ENCODE data around the gene ASB10.

ASB10 gene

DNA sequence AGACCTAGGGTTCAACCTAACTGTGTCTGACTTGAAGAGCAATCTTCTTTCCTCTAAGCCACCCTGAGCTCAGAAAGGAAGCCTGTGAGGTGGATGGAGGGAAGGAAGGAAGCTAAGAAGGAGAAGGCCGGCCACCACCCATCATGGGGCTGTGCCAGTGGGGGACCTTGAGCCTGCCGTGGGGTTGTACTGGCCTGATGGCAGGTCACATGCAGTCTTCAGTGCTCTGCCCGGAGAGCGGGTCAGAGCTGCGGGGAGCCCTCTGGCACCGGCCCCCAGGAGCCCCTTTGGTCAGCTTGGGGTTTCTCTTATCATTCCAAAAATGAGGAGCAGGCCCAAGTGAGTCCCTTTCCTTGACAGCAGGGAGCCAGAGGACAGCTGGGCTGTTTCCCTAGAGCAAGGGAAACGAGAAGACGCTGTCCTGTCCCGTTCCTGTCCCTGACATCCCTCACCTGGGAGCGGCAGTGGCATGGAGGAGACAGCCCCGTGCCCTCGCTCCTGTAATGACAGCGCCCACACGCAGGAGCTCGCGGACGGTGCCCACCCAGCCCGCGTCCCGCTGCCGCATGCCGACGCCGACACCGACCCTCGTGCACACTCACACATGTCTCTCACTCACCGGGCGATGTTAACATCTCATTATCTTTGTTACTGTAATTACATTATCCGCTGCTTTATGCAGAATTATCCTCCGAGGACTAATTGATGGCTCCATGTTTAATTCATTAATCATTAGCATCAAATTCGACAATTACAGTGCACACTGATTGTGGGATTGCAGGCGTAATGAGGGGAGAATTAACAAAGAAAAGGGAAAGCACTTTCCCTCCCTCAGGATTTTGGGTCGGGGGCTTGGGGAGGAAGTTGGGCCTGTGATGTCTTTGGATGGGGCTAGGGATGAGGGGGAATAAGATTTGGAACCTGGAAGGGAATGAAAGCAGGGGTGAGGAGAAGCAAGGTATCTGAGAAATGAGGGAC lies 50.9 kb downstream of the ASB10 start:
- DNase-seq = no peak

DNA sequence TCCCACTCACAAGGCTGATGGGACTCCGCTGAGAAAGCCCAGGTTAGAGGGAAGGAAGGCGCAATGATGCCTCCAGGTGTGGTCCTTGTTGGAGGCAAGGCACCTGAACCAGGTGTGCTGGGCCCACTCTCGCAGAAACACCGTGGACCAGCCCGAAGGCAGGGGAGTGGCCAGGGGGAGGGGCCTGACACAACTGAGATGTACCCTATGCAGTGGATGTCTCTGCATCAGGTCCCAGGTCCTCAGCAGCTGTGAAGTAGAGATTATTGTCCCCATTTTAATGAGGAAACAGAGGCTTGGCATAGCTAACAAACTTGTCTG lies 51.6 kb downstream of the ASB10 start:
- no peak for DNase-seq

DNA sequence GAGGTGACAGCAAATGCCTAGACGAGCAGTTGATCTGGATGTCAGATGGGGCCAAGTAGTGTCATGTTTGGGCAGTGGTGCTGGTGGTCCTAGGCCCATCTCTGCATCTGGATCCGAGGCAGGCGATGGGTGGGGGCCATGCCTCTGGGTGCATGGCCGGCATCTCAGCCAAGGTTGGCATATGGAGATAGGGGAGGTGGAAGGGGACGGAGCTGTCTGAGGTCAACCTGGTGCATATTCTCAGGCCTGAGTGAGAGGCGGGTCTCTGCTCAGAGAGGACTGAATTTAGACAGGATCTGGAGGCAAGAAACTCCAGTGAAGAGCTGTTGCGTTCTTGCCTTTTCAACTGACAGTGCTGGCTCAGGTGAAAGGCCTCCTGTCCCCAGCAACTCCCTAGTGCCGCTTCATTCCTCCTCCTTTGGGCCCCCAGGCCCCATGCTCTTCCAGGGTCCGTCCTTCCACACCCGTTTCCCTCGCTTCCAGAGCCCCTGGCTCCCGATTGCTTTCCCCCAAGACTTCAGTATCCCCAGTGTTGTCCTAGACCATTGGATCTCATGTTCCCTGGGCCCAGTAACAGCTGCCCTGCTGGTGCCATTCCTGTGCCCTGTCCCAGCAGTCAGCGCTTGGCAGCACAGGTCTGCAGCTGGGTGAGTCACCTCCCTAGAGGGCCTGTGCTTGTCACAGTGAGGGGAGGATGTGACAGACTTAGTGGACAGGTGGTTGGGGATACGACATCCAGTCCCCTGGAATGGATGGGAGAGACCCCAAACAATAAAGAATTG lies 52.1 kb downstream of the ASB10 start:
- no peak for DNase-seq

DNA sequence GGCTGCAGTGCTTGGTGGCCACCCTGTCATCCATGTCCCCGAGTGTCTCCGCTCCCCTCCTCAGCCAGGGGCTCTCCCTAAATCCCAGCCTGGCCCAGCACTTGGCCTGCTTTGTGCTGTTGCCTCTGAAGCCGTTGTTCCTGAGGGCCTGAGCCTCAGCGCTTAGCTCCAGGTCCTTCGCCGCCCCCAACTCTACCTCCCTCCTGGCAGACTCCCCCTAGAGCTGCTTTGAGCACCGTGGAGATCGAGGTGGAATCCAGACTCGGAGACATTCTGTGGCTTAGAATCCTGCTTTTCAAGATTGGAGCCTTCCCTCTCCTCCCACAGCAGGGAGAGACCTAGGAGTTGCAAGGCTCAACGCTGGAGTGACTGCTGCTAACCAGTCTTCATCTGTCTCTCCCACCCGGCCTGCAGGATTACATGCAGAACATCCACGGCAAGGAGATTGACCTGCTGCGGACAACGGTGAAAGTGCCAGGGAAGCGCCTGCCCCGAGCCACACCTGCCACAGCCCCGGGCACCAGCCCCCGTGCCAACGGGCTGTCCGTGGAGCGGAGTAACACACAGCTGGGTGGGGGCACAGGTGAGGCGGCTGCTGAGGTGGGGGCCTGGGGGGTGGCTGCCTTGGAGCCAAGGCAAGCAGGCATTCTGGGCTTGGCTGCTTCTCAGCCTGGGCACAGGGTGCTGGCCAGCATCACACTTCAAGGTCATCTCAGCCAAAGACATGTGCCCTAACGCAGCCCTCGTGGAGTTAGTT lies 52.9 kb downstream of the ASB10 start:
- DNase-seq = no peak

DNA sequence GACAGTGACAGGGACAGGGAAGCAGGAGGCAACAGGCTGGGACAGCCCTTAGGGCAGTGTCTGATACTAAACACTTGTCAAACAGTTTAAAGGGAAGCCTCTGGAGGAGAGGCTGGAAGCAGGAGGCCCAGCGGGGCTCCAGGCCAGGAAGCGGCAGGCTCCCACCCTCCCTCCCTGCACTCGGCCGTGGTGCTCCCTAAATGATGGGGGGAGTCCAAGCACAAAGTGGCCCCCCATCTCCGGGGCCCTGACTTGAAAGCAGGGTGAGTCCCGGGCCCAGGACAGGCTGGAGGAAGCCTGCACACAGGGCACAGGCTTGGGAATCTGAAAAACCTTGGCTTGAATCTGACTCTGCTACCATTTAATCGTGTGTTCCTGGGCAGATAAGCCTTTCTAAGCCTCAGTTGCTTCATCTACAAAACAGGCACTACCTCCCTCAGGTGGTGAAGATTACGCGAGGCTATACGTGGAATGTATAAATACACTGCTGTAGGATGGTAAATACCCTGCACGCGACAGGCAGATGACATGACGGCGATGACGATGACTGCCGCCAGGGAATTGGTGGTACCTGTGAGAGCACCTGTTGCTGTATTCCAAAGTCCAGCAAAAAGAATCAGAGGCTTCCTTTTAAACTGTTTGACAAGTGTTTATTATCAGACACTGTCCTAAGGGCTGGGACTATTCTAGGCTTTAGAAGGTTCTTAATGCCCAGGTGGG lies 53.6 kb downstream of the ASB10 start:
- DNase-seq = no peak

DNA sequence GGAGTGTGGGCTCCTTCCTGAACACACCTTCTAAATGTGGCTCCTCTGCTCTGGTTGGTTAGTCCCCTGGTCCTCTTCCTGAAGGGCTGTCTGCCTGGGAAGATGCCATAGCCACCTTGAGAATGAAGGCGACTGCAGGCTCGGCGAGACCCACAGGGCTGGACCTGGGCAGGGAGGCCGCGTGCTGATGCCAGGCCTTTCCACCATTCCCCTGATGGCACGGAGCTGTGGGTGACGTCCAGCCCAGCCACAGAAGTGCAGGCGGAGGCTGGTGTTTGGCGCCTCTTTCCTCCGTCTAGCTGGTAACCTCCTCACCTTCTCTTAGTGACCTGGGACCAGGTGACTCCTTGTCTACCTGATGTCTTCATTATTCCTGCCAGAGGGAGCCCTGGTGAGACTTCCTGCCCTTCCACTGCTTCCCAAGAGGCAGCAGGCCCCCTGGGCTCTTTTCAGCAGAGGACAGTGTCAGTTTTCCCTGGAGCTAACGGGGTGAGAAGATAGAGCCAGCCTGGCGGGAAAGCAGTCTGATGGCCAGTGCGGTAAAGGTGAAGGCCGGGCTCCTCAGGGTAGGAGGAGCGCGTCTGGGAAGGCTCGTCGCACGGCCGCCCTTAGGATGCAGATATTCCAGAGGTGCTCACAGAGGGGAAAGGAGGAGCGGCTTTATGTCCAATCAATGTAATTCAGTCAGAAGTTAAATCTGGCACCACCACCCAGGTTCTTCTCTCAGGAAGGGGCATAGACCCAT lies 54.4 kb downstream of the ASB10 start:
- no peak for DNase-seq

DNA sequence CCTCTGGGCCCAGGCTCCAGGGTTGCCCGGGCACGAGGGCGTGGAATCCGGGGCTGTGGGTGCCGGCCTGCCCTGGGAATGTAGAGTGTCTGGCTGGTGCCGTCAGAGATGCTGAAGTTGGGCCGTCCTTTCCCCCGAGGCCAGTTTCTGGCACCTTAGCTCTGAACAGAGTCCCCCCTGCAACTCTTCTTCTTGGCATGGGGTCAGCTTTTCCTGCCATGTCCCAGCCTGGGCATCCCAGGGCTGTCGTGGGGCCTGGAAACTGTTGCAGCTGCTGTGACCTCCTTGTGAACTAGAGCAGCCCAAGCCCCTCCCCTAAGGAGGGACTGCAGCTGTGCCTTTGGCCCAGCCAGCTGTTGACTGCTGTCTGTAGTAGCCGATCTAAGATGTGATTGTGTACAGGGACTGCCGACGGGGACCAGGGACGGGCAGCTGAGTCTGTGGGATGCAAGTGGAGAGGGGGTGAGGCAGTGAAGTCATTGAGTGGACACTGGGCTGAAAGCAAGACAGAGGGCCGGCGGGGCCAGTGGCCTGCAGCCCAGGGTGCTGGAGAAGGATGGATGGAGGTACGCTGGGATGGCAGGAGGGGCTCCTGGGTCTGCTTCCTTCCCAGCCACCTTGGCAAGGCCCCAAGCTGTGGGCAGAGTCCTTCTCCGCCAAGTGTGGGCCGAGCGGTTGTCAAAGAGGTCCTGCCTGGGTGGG lies 55.3 kb downstream of the ASB10 start:
- DNase-seq = peak in 40 of 58 donors; percentile 17 to 85 (median 56)

DNA sequence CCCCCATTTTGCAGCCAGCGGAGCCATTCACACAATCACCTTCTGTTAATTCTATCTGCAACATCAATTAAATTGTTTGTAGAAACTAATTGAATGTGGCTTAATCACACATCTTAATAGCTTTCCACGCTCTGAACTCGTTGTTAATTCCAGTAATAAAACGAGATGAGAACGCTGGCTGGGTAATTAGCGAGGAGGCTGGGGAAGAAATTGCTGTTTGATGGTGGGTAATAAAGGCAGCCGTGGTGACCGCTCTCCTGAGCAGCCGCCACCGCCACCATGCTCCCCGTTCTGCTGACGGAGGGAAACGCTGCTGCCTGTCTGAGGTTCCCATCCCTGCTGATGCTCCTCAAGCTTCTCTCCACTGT lies 55.8 kb downstream of the ASB10 start:
- DNase-seq = no peak

DNA sequence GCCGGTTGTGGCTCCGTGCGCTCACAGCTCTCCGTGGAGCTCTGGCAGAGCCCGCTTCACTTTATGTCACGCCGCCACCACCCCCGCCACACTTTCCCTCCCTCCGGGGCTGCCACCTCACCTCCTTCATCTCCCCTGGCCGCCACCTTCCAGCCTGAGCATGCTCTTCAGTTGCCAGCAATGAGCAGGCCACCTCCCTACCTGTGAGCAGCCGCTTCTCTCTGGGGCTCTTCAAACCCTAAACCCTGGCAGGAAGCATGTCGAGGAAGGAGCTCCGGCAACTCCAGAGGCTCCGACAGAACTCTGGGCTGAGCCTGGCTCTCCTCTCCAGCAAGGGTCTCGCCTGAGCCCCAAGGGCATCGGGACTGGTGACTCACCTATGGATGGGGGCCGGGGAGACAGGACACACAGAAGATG lies 56.3 kb downstream of the ASB10 start:
- DNase-seq = no peak

DNA sequence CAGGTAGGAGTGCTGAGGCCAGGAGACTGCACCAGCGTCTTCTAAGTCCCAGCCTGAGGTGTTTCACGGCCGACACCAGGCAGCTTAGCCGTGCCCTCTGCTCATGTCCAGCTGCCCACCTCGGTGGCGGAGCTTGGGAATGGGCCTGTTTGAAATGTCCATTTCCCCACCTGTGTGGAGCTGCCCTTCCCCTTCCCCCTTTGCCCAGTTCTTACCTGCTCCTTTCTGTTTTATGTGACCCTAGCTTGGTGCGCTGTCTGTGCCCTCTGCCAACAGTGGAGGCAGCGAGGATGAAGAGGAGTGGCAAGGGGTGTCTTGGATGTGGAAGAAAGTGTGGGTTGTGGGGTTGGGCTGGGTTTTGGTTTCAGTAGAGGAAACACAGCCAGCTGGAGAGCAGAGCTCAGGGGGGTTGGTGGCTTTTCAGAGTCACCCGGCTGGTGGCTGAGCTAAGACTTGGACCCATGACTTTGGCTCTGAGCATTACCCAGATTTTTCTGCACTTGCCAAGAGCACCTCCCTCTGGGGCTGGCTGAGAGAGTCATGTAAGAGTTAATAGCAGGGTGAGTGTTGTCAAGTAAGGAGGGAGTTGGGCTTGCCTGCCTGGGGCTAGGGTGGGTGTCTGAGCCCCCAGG lies 57.0 kb downstream of the ASB10 start:
- DNase-seq = no peak

DNA sequence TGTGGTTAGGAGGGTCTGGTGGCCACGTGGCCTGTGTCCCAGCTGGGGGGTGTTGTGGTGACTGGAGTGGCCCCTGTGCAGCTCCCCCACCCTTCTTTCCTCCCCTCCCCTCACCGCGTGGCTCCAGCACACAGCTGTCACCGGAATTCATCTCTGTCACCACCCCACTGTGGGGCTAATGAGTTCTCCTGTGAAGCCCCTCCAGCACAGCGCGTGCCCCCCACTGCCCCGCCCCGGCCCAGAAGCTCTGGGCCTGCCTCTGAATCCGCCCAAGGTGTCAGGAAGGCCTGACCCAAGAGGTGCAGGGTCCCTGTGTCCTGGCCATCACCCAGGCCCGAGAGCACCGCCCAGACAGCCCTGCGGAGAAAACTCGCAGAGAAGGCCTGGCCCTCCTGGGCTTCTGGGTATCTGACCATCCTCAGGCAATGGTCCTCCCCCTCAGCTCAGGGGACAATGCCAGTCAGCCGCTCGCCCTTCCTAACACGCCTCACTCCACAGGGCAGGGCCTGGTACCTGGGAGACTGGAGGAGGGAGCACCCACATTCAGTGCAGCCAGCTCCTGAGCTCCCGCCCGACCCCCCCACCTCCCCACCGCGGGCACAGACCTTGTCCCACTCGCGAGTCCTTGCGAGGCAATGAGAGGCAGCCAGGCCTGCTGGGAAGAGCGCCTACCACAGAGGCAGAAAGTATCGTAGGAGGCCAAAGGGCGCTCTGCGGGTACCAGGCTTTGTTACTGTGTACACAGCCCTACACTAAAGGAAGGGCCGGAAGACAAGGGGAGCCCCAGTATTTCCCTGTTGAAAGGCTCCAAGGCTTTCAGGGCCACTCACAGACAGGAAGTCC lies 57.7 kb downstream of the ASB10 start:
- DNase-seq = no peak

DNA sequence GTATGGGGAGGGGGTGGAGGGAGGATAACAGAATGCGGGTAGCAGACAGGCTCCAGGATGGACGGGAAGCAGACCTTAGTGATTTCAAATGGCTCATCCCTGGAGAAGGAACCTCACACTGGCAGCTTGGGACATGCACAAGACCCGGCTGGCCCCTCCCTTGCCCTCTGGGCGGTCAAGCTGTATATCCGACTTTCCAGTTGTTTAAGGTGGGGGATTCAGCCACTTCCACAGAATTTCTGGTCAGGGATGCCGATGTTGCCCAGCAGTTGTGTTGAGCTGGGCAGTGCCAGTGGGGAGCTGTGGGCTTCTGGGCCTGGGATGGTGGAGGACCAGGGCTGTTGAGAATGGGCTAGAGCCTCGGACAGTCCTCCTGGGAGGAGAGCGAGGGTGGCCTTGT lies 58.3 kb downstream of the ASB10 start:
- DNase-seq = no peak

DNA sequence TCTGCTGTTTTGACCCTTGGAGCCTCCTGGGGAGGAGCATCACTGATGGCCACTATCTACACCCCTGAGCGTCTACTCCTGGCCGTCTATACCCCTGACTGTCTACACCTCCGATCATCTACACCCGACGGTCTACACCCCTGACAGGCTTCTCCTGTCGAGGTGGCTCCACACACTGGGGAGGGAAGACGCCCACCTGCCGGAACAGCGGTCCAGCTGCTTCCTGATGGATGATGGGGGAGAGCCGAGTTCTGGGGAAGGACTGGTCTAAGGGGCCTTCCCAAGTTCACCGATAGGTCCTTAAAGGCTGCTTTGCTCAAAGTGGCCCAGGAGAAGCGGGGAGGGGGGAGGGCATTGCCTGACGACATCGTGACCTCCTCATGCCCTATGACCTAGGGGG lies 58.9 kb downstream of the ASB10 start:
- no peak for DNase-seq

DNA sequence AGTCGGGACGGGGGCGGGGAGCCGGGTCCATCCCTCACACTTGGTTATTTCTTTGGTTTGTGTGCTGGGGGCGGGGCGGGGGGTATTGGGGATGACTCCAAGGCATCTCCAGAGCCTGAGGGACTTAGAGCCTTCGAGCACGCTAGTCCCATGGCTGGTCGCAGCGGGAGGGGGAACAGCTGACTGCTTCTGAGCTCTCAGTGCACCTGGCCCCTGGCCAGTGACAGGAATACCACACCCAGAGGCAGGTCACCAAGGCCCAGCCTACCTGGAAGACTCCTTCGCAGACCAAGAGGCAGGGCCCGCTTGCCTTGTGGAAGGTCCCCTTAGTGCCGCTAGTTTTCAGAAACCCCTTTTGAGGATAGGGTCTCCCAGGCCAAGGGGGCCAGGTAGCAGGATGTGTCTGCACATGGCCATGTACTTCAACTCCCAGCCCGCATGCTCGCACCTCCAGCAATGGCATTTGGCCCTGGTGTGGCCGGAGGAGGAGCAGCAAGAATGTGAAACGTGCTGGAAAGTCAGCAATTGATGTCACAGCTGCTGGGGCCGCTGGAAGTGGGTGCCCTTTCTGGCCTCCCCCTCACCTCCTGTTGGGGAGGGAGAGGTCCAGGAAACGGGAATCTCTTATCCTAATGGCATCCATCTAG lies 60.4 kb downstream of the ASB10 start:
- DNase-seq = no peak

DNA sequence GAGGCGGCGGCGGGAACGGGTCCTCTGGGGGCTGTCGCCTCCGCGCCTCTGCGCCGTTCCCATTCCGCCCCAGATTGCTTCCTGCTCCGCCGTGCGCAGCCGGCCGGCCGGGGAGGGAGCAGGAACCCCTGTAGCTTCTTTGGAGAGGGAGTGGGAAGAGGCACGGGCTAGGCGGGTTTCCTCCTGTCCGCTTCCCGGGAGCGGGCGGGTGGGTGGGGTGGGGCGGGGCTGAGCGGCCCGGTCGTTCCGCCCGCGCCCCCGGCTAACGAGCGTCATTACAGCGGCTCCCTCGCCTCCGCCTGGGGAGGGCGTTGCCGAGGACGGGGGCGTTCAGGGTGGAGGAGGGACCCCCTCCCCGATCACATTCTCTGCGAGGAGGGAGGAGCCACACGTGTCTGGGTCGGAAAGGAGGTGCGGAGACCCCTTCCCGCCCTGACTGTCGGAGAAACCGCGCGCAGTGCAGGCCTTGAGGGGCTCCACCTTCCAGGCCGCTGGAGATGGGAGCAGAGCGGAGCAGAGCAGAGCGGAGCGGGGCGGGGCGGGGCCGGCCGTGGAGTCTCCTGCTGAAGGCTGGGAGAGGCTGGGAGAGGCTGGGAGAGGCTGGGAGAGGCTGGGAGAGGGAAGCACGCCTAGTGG lies 61.1 kb downstream of the ASB10 start:
- peak in 2 of 58 donors; percentile 16 to 49 for DNase-seq
